Parathyroid adenoma (tissue), 2 donors: Measurements from ENCODE around the gene DMWD.
A peak's percentile ranks its signal among the peaks of the same experiment; 100 is the strongest.

Experiments
- H2AFZ ChIP-seq: fragments of 300-600 bp; sonication (generic); one replicate; pipeline ENCODE4 v1.7.0; 2017; ENCODE audit warnings: antibody characterized with exemption, mild to moderate bottlenecking
- H3K27ac ChIP-seq: fragments of 300-600 bp; sonication (generic); one replicate; pipeline ENCODE4 v1.7.0; 2017
- H3K27me3 ChIP-seq: fragments of 300-600 bp; sonication (generic); one replicate; pipeline ENCODE4 v1.7.0; 2017; ENCODE audit warnings: low read length; ENCODE audit not compliant: control insufficient read depth, insufficient read depth
- H3K36me3 ChIP-seq: fragments of 300-600 bp; sonication (generic); one replicate; pipeline ENCODE4 v1.7.0; 2017; ENCODE audit warnings: low read length; ENCODE audit not compliant: control insufficient read depth, insufficient read depth
- H3K4me1 ChIP-seq: fragments of 300-600 bp; sonication (generic); one replicate; pipeline ENCODE4 v1.7.0; 2017; ENCODE audit warnings: control low read depth
- H3K4me2 ChIP-seq: fragments of 300-600 bp; sonication (generic); one replicate; pipeline ENCODE4 v1.7.0; 2017; ENCODE audit warnings: low read length
- H3K4me3 ChIP-seq: fragments of 300-600 bp; sonication (generic); one replicate; pipeline ENCODE4 v1.7.0; 2017; ENCODE audit warnings: low read depth, low read length
- H3K79me2 ChIP-seq: fragments of 300-600 bp; sonication (generic); one replicate; pipeline ENCODE4 v1.7.0; 2017; ENCODE audit warnings: control low read depth
- H3K9ac ChIP-seq: fragments of 300-600 bp; sonication (generic); one replicate; pipeline ENCODE4 v1.7.0; 2017; ENCODE audit warnings: mild to moderate bottlenecking
- H3K9me3 ChIP-seq: fragments of 300-600 bp; sonication (generic); one replicate; pipeline ENCODE4 v1.7.0; 2017; ENCODE audit warnings: low read length; ENCODE audit not compliant: control insufficient read depth
- TF ChIP-seq, protein P1 (sequence below): fragments of 300-600 bp; sonication (generic); IDR thresholded peaks from one replicate; pipeline ENCODE4 v1.7.0; 2017; ENCODE audit warnings: antibody characterized with exemption, mild to moderate bottlenecking
- donor health status: primary hyperparathyroidism.

Gene DMWD

DNA sequence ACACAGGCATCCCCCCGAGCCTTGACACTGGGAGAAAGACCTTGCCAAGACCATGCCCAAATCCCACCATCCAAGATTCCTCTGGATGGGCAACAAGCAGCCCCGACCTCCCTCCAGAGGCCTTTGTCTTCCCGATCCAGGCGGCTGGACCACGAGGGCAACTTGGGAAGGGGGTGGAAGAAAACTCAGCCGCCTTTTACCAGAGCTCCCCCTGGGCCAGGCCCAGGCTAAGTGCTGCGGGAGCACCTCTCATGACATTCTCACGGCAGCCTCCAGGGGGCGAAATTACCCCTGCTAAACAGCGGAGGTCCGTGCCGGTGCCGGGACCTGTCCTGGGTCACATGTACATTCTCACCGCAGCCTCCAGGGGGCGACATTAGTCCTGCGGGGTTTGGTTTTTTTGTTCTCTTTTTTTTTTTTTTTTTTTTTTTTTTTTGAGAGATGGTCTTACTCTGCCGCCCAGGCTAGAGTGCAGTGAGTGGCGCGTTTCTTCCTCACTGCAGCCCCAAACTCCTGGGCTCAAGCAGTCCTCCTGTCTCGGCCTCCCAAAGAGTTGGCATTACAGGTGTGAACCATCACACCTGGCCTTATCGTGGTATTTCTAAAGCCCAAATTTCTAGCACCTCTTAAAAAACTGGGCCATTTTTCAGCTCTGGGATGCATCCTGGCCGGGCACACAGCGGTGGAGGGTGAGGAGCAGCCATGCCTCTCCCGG lies 24.5 kb upstream of the DMWD start:
- no peaks in the 10 kb centered on the region for H3K9me3 ChIP-seq
- peak overlapping the region; percentile 28 for H3K4me3 ChIP-seq
- H3K79me2 ChIP-seq = no peaks in the 10 kb centered on the region
- TF ChIP-seq, protein P1, sequence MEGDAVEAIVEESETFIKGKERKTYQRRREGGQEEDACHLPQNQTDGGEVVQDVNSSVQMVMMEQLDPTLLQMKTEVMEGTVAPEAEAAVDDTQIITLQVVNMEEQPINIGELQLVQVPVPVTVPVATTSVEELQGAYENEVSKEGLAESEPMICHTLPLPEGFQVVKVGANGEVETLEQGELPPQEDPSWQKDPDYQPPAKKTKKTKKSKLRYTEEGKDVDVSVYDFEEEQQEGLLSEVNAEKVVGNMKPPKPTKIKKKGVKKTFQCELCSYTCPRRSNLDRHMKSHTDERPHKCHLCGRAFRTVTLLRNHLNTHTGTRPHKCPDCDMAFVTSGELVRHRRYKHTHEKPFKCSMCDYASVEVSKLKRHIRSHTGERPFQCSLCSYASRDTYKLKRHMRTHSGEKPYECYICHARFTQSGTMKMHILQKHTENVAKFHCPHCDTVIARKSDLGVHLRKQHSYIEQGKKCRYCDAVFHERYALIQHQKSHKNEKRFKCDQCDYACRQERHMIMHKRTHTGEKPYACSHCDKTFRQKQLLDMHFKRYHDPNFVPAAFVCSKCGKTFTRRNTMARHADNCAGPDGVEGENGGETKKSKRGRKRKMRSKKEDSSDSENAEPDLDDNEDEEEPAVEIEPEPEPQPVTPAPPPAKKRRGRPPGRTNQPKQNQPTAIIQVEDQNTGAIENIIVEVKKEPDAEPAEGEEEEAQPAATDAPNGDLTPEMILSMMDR = peak; percentile 96
- H3K36me3 ChIP-seq = no peaks in the 10 kb centered on the region
- no peak overlapping the region for H2AFZ ChIP-seq
- H3K4me2 ChIP-seq = peak overlapping the region; percentile 33
- H3K9ac ChIP-seq = no peak overlapping the region
- H3K4me1 ChIP-seq = no peaks in the 10 kb centered on the region
- H3K27me3 ChIP-seq = no peaks in the 10 kb centered on the region
- no peak overlapping the region for H3K27ac ChIP-seq

DNA sequence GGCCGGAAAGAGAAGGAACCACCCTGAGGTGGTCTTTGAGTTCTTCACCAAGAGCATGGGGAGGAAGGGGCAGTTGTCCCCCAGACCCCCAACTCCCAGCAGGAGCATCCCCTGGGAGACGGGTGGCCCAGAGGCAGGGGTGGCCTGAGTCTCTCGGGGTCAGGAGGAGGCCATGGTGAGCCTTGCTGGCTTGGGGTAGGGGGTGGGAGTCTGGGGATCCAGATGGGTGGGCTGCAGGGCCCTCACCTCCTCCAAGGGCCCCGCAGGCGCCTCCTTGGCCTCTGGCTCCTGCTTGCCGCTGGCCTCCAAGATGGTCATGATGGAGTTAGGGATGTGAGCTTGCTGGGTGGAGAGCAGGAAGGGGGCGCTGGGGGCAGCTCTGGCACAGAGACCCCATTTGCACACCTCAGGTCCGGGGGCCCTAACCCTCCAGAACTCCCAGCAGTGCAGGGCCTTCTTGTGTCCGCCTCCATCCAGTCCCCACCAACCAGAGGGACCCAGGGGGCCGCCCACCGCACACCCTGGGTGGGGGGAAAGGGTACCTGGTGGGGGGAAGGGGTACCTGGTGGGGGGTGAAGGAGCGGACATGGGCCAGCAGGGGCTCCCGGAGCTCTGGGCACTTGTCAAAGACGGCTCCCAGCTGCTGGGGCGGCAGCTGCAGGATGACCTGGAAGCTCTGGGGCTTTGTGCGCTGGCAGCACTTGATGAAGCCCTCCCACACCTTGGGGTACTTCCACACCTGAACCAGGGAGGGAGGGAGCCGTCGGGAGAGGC lies 23.8 kb upstream of the DMWD start:
- Histone ChIP-seq H3K4me1 (no peaks in the 10 kb centered on the region), H2AFZ (no peak overlapping the region), H3K36me3 (no peaks in the 10 kb centered on the region), H3K9me3 (no peaks in the 10 kb centered on the region), H3K4me3 (peak overlapping the region; percentile 74), H3K4me2 (peak overlapping the region; percentile 90), H3K27ac (no peak overlapping the region), H3K27me3 (no peaks in the 10 kb centered on the region), H3K79me2 (no peaks in the 10 kb centered on the region), H3K9ac (no peak overlapping the region)
- TF ChIP-seq, protein P1 = no peak

DNA sequence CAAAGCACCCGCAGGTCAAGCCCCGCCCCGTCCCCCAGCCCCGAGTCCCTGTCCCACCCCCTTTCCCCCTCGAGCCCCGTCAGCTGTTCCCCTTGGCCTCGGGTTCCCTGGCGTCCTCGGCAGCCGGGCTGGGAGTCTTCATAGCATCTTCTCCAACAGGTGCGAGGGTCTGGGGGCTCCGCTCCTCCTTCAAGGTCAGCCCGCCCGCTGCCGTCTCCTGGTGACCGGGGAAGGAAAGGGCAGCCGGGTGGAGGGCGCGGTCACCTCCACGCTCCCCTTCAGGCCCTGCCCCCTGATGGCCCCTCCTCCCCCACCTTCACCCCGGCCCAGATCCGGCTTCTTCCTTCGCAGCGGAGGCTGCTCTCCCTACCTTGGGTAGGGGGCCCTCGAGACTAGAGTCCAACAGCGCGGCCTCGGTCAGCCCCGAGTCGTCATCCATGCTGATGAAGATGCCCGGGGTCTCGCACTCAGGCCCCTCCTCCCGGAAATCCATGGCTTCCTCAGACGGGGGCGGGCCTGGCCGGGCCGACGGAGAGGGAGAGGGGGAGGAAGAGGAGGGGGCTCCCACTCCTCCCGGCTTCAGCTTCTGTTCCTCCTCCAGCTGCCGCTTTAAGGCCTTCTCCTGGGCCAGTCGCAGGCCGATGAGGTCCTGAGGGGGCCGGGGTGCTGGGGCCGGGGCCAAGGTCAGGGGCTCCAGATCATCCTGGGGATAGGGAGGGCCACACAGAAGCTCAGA lies 23.0 kb upstream of the DMWD start:
- Histone ChIP-seq H3K79me2 (no peaks in the 10 kb centered on the region), H3K9me3 (no peaks in the 10 kb centered on the region), H3K4me3 (peak overlapping the region; percentile 74), H3K36me3 (no peaks in the 10 kb centered on the region), H3K9ac (no peak overlapping the region), H2AFZ (no peak overlapping the region), H3K27me3 (no peaks in the 10 kb centered on the region), H3K27ac (no peak overlapping the region), H3K4me1 (no peaks in the 10 kb centered on the region), H3K4me2 (peak overlapping the region; percentile 90)
- TF ChIP-seq, protein P1 = no peak

DNA sequence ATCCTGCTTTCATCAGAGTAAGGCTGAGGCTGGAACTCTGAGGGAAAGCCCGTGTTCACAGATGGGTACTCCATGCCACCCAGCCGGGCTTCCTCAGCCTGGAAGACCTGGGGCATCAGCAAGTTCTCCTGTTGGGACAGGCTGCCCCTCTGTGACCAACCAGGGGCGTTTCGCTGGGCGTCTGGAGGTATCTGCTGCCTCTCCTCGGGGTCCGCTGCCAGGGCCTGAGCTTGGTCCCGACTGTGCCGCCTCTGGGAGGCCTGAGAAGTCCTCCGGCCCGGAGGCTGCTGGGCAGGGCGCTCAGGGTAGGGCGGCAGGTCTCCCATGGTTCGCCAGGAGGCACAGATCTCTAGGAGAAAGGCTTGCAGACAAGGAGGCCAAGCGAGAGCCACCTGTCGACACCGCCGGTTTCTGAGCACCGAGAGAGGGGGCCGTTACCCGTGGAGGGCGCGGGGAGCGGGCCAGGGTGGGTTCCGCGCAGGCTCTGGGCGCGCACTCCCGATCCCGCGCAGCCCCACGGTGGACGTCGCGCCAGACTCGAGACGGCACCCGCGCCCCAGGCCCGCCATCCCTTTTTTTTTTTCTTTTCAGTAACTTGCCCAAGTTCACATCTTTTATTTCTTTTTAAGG lies 22.3 kb upstream of the DMWD start, which contains the start of gene RSPH6A:
RSPH6A (minus strand) TSS at position 458 of the 630 bp plus-strand sequence; CDS start at position 326, 132 bp downstream.
- H3K9me3 ChIP-seq = no peaks in the 10 kb centered on the region
- no peaks in the 10 kb centered on the region for H3K4me1 ChIP-seq
- no peaks in the 10 kb centered on the region for H3K79me2 ChIP-seq
- no peak within 1 kb of the TSS for H2AFZ ChIP-seq
- no peak within 1 kb of the TSS for H3K9ac ChIP-seq
- TF ChIP-seq, protein P1 = no peak
- peak within 1 kb of the TSS; percentile 90 for H3K4me2 ChIP-seq
- no peaks in the 10 kb centered on the region for H3K27me3 ChIP-seq
- no peaks in the 10 kb centered on the region for H3K36me3 ChIP-seq
- H3K4me3 ChIP-seq = peak within 1 kb of the TSS; percentile 74
- H3K27ac ChIP-seq = no peak within 1 kb of the TSS
